ENCODE data around the gene PPP2R2D. TPM values are rescaled to one million over a fixed set of nuclear protein-coding genes. Genes with fewer than 3 reads are reported as not detected.

Gene PPP2R2D
- polyA plus RNA-seq, 1 of the 3 experiments (the other 2 are of a cell fraction) = 25.1 TPM

- H3K4me1 ChIP-seq (ENCODE audit: control insufficient read depth in 1 of 2, insufficient read depth in 2 of 2, low read depth in 1 of 2, low read length in 1 of 2) = peaks cover 4 to 16% of the 10 kb centered on the region in 2 experiments; a peak in 3 of 4 replicates
These were observed 3.4 kb upstream of the PPP2R2D start for GRCh38 chr10:131897297-131897899.

GRCh38 chr10:131898061-131898460, 2.7 kb upstream of the PPP2R2D start:
- no peak overlapping the region for H2AFZ ChIP-seq (ENCODE audit: low read depth)
- H3K9me3 ChIP-seq = no peaks in the 10 kb centered on the region
- no peaks in the 10 kb centered on the region for H3F3A ChIP-seq (replicated peaks; ENCODE audit: insufficient read depth)
- H3K9me2 ChIP-seq = no peaks in the 10 kb centered on the region
- DNase-seq = no peak
- H3K27me3 ChIP-seq (ENCODE audit: insufficient read depth) = peaks cover 18% of the 10 kb centered on the region; the same call in 1 of the 2 replicates
- H3K36me3 ChIP-seq (replicated peaks in 1 of 2; ENCODE audit: control insufficient read depth in 1 of 2, insufficient read depth in 2 of 2, low read length in 1 of 2) = no peaks in the 10 kb centered on the region
- CTCF ChIA-PET = interaction anchor here (0.9 to 3.1 kb wide), 4 partner anchors 12 to 125 kb away, joined by 3 to 19 read pairs (median 9); no protein-coding TSS in a partner anchor
- TF ChIP-seq TAF1 (IDR thresholded peaks at IDR 0.05; ENCODE audit: borderline replicate concordance, low read depth, low read length) = no peak
- TF ChIP-seq TCF12 (IDR thresholded peaks at IDR 0.05) = no peak
- TF ChIP-seq RXRA (IDR thresholded peaks at IDR 0.05; ENCODE audit: borderline replicate concordance, low read depth) = no peak
- TF ChIP-seq SMC3 (IDR thresholded peaks at IDR 0.05; ENCODE audit: low read depth, low read length) = no peak
- no peak for TF ChIP-seq ZBTB33 (IDR thresholded peaks at IDR 0.05; ENCODE audit: borderline replicate concordance, low read depth)
- no peak overlapping the region for H3K4me3 ChIP-seq (ENCODE audit: low read depth in 2 of 2, low read length in 1 of 2)
- H3K27ac ChIP-seq (ENCODE audit: low read depth in 2 of 2, low read length in 1 of 2) = no peak overlapping the region
- peaks cover 10 to 18% of the 10 kb centered on the region in 2 experiments; a peak in 3 of 4 replicates for H3K4me1 ChIP-seq (ENCODE audit: control insufficient read depth in 1 of 2, insufficient read depth in 2 of 2, low read depth in 1 of 2, low read length in 1 of 2)
- H3K9ac ChIP-seq = no peak overlapping the region
- peaks cover 13% of the 10 kb centered on the region for H4K20me1 ChIP-seq (ENCODE audit: insufficient read depth)
- POLR2A ChIA-PET = no interaction called here
- WGBS (ENCODE audit: low lambda C conversion rate) = 57% methylated on average over 8 of the region's 8 CpGs
- H3K4me2 ChIP-seq = no peak overlapping the region
- H3K79me2 ChIP-seq (ENCODE audit: insufficient read depth) = peaks cover 18% of the 10 kb centered on the region

More at GRCh38 chr10:131897297-131897899, 3.4 kb upstream of the PPP2R2D start:
- H4K20me1 ChIP-seq (ENCODE audit: insufficient read depth) = peaks cover 6% of the 10 kb centered on the region; the same call in 1 of the 2 replicates
- no peak overlapping the region for H3K4me3 ChIP-seq (ENCODE audit: low read depth in 2 of 2, low read length in 1 of 2)
- H3K4me2 ChIP-seq = no peak overlapping the region
- H3F3A ChIP-seq (replicated peaks; ENCODE audit: insufficient read depth) = no peaks in the 10 kb centered on the region
- H3K9me2 ChIP-seq = no peaks in the 10 kb centered on the region
- 65% methylated on average over 14 of the region's 14 CpGs for WGBS (ENCODE audit: low lambda C conversion rate)
- TF ChIP-seq GABPA (IDR thresholded peaks at IDR 0.05; ENCODE audit: low read depth) (no peak), PBX3 (IDR thresholded peaks at IDR 0.05) (no peak), IRF3 (IDR thresholded peaks at IDR 0.05; ENCODE audit: low read depth, low read length) (no peak), FOXM1 (IDR thresholded peaks at IDR 0.05; ENCODE audit: low read depth) (no peak), RAD21 (IDR thresholded peaks at IDR 0.05; ENCODE audit: low read length) (no peak), FOSL2 (IDR thresholded peaks at IDR 0.05; ENCODE audit: borderline replicate concordance, low read depth) (no peak), YY1 (IDR thresholded peaks at IDR 0.05; ENCODE audit: low read depth) (no peak), RCOR1 (IDR thresholded peaks at IDR 0.05; ENCODE audit: low read length) (no peak), TCF12 (IDR thresholded peaks at IDR 0.05) (no peak)
- H3K27ac ChIP-seq (ENCODE audit: low read depth in 2 of 2, low read length in 1 of 2) = no peak overlapping the region
- POLR2A ChIA-PET = no interaction called here
- H3K79me2 ChIP-seq (ENCODE audit: insufficient read depth) = peaks cover 11% of the 10 kb centered on the region
- no peak overlapping the region for H2AFZ ChIP-seq (ENCODE audit: low read depth)
- DNase-seq = no peak
- H3K27me3 ChIP-seq (ENCODE audit: insufficient read depth) = peaks cover 18% of the 10 kb centered on the region; the same call in 1 of the 2 replicates
- no peak overlapping the region for H3K9ac ChIP-seq
- CTCF ChIA-PET = interaction anchor here (0.9 to 3.1 kb wide), 9 partner anchors 12 to 245 kb away, joined by 3 to 23 read pairs (median 5); no protein-coding TSS in a partner anchor
- no peaks in the 10 kb centered on the region for H3K9me3 ChIP-seq
- no peaks in the 10 kb centered on the region for H3K36me3 ChIP-seq (replicated peaks in 1 of 2; ENCODE audit: control insufficient read depth in 1 of 2, insufficient read depth in 2 of 2, low read length in 1 of 2)

All from SK-N-SH (cell line).